Skeletal muscle satellite cell (primary cell): ENCODE data around the gene ANXA3.
"Not testable (repeated sequence)": the region's sequence is repeated elsewhere in the genome, so short reads cannot be mapped to it uniquely, and the experiment has no call there.

ENCODE experiments used
- H3K27me3 ChIP-seq: 2 replicates; pipeline ENCODE4 v1.7.0; 2013; ENCODE audit warnings: low read length; ENCODE audit not compliant: control insufficient read depth, insufficient read depth
- H3K36me3 ChIP-seq: 2 replicates; pipeline ENCODE4 v1.7.0; 2013; ENCODE audit warnings: mild to moderate bottlenecking, control low read depth, low read length; ENCODE audit not compliant: insufficient read depth
- H3K4me1 ChIP-seq: 2 replicates; pipeline ENCODE4 v1.7.0; 2013; ENCODE audit warnings: low read length; ENCODE audit not compliant: control insufficient read depth, insufficient read depth
- H3K4me2 ChIP-seq: 2 replicates; pipeline ENCODE4 v1.7.0; 2013; ENCODE audit warnings: mild to moderate bottlenecking, low read length
- H3K4me3 ChIP-seq: 2 replicates; pipeline ENCODE4 v1.7.0; 2013; ENCODE audit warnings: low read length
- H3K9ac ChIP-seq: 2 replicates; pipeline ENCODE4 v1.7.0; 2013; ENCODE audit warnings: mild to moderate bottlenecking, low read depth, low read length, moderate library complexity
- H3K9me3 ChIP-seq: replicated peaks from 2 replicates; pipeline ENCODE4 v1.7.0; 2013; ENCODE audit warnings: mild to moderate bottlenecking, control low read depth, low read length

Gene ANXA3

GRCh38 chr4:78544678-78545077 lies 6.9 kb upstream of the ANXA3 start:
- peaks cover 28% of the 10 kb centered on the region for H3K4me1 ChIP-seq
- no peaks in the 10 kb centered on the region for H3K9me3 ChIP-seq
- H3K4me3 ChIP-seq, result no peak overlapping the region
- H3K4me2 ChIP-seq, result no peak overlapping the region
- no peaks in the 10 kb centered on the region for H3K27me3 ChIP-seq
- H3K9ac ChIP-seq, result no peak overlapping the region
- no peaks in the 10 kb centered on the region for H3K36me3 ChIP-seq

DNA sequence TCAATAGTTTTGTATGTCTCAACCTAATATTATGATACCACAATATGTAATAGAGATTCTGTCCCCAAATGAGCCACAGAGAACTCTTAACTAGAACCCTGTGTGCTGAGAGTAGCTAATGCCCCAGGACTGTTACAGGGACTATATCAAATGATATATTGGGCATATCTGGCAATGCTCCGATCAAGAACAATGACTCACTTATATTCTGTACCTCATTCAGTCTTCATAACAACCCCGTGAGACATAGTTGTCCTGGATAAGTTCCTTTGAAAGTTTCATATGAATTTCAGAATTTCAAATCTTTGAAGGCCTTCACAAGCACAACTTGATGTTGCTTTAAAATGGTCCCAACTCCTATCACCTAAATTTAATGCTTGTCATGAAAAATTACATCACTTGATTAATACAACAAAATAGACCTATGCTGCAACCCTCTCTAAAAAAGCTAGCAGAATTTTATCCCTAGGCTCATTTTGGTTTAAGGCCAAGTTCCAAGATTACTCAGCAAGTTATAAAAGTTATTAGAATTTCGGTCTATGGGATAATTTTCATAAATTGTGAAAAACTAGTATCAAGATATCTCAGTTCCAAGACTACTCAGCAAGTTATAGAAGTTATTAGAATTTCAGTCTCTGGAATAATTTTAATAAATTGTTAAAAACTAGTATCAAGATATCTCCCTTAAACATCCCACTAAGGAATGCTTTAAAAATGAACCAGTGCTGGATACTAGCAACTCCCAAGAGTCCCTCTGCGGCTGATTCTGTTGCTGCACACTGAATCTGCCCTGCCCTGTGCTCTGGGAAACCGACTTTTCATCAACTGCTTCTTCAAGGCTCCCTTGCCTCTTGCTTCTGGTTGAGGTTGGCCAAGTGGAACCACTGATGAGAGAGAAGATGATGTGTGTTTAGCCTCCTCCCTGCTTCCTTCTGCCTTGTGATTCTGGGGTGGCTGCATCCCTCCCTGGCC lies 6.0 kb upstream of the ANXA3 start:
- no peaks in the 10 kb centered on the region for H3K9me3 ChIP-seq
- H3K4me3 ChIP-seq, result no peak overlapping the region
- no peaks in the 10 kb centered on the region for H3K27me3 ChIP-seq
- H3K9ac ChIP-seq, result no peak overlapping the region
- no peaks in the 10 kb centered on the region for H3K36me3 ChIP-seq
- no peak overlapping the region for H3K4me2 ChIP-seq
- H3K4me1 ChIP-seq, result peaks cover 28% of the 10 kb centered on the region

- not testable (repeated sequence) for H3K9ac ChIP-seq, H3K4me3 ChIP-seq, H3K9me3 ChIP-seq, H3K27me3 ChIP-seq, H3K36me3 ChIP-seq, H3K4me2 ChIP-seq
- peaks cover 27% of the 10 kb centered on the region for H3K4me1 ChIP-seq
Measured at GRCh38 chr4:78547899-78548298, 3.7 kb upstream of the ANXA3 start.

DNA sequence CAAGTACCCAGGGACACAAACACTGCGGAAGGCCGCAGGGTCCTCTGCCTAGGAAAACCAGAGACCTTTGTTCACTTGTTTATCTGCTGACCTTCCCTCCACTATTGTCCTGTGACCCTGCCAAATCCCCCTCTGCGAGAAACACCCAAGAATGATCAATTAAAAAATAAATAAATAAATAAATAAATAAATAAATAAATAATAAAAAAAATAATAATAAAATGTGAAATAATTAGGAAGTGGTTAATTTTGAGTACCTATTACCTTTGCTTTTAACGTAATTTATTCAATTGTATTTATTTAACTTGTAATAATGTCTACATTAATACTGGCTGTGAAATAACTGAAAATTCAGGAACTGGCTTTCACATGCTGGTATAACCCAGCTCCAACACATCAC lies 2.7 kb upstream of the ANXA3 start:
- not testable (repeated sequence) for H3K27me3 ChIP-seq, H3K9me3 ChIP-seq, H3K4me2 ChIP-seq, H3K9ac ChIP-seq, H3K4me3 ChIP-seq, H3K36me3 ChIP-seq
- peaks cover 22% of the 10 kb centered on the region for H3K4me1 ChIP-seq

DNA sequence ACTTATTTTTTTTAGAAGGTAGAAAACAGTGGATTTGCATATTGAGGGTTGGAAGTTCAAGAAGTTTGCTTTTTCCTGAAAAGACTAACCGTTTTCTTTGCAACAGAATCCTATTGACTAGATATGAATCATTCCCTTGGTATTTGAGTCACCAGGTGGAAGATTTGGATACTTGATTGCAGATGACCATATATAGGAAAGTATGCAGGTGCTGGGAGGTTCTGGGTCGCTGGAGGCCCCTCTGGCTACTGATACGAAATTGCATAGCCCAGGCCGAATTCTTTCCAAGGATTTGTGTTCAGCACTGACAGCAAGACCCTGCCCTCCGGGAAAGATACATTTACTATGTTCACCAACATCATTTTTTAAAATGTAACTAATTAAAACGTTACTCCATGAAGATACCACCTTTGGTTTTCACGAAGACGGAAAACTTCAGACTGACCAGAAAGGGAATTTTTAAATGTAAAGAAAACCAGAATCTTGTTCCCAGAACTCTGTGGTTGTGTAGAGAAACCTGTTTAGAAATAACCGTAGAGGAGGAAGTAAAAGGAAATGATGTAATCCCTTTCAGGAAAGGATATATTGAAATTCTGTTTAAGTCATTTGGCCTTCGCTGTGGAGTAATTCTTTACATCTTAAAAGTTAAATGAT lies 946 bp downstream of the ANXA3 start:
- Histone ChIP-seq H3K4me2 (peak overlapping the region; percentile 97), H3K4me3 (no peak overlapping the region), H3K9me3 (no peaks in the 10 kb centered on the region), H3K4me1 (peaks cover 8% of the 10 kb centered on the region), H3K9ac (no peak overlapping the region), H3K27me3 (no peaks in the 10 kb centered on the region), H3K36me3 (no peaks in the 10 kb centered on the region)

DNA sequence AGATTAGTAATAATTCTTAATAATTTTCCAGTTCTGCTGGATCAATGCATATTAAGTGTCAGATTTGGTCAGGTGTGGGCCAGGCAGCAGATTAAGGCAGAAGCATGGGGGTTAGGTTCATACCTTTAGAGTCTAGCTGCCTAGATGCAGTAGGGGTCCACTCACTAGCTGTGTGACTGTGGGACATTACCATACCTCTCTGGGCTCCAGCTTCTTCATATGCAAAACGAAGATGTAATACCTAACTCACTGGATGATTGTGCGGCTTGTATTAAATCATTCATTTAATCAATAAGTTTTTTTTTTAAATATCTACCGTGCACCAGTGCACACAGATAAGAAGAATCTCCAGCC lies 1.4 kb downstream of the ANXA3 start:
- Histone ChIP-seq H3K9me3 (no peaks in the 10 kb centered on the region), H3K4me2 (no peak overlapping the region), H3K9ac (no peak overlapping the region), H3K4me1 (peaks cover 8% of the 10 kb centered on the region), H3K4me3 (no peak overlapping the region), H3K27me3 (no peaks in the 10 kb centered on the region), H3K36me3 (no peaks in the 10 kb centered on the region)

DNA sequence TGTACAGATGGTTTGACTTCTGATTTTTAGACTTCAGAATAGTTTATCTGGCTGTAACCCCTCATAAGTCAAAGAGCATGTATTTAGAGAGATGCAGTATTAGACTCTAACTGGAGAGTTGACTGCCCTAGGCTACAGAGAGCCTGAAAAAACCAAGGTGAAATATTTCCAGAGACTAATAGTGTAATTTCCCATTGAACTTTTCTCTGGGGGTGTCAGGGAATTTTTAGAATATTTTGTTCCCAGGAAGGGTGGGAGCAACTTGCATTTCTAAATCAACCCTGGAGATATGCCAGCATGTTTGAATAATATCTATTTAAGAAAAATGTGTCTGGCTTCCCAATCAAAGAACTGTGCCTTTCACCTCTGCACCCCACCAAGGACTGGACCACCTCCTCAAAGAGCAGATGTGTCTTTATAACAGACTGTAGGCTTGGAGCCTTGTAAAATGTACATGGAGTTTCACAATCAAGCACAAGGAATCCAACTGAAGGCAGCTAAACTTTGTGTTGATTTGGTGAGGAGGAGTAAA lies 2.0 kb downstream of the ANXA3 start:
- Histone ChIP-seq H3K9ac (no peak overlapping the region), H3K4me3 (no peak overlapping the region), H3K27me3 (no peaks in the 10 kb centered on the region), H3K36me3 (no peaks in the 10 kb centered on the region), H3K9me3 (no peaks in the 10 kb centered on the region), H3K4me2 (no peak overlapping the region), H3K4me1 (peaks cover 8% of the 10 kb centered on the region)

DNA sequence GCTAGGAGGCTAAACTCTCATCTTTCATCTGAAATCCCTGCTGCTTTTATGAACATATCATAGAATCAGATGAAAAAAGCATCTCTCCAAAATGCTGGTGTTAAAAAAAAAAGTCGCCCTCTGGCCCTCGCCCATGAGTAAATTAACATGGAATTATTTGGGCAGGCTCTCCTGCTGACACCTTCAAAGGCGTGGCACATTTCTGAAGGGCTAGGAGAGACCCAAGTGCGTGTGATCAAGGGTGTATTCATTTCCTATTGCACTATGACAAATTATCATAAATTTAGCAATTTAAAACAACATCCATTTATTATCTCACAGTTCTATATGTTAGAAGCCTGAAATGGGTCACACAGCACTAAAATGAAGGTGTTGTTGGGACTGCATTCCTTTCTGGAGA lies 5.1 kb downstream of the ANXA3 start:
- H3K4me2 ChIP-seq, result no peak overlapping the region
- no peak overlapping the region for H3K4me3 ChIP-seq
- no peaks in the 10 kb centered on the region for H3K36me3 ChIP-seq
- H3K9me3 ChIP-seq, result no peaks in the 10 kb centered on the region
- no peaks in the 10 kb centered on the region for H3K27me3 ChIP-seq
- peaks cover 25% of the 10 kb centered on the region for H3K4me1 ChIP-seq
- H3K9ac ChIP-seq, result no peak overlapping the region

DNA sequence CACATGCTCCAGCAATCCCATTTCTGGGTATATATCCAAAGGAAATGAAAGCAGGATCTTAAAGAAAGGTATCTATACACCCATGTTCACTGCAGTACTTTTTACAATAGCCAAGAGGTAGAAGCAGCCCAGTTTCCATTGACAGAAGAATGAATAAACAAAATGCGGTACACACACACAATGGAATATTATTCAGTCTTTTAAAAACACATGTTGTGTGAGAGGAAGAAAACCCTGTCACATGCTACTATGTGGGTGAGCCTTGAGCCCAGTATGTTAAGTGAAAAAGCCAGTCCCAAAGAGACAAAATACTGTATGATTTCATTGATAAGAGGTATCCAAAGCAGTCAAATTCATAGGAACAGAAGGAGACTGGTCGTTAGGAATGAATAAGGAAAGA lies 6.3 kb downstream of the ANXA3 start:
- Histone ChIP-seq H3K4me1 (peaks cover 27% of the 10 kb centered on the region), H3K9ac (no peak overlapping the region), H3K36me3 (no peaks in the 10 kb centered on the region), H3K27me3 (no peaks in the 10 kb centered on the region), H3K9me3 (no peaks in the 10 kb centered on the region), H3K4me2 (no peak overlapping the region), H3K4me3 (no peak overlapping the region)

- peaks cover 27% of the 10 kb centered on the region for H3K4me1 ChIP-seq
- no peaks in the 10 kb centered on the region for H3K36me3 ChIP-seq
- H3K27me3 ChIP-seq, result no peaks in the 10 kb centered on the region
- no peak overlapping the region for H3K9ac ChIP-seq
- H3K4me3 ChIP-seq, result no peak overlapping the region
- H3K9me3 ChIP-seq, result no peaks in the 10 kb centered on the region
- H3K4me2 ChIP-seq, result no peak overlapping the region
Measured at GRCh38 chr4:78558410-78558809, 6.8 kb downstream of the ANXA3 start.

- no peak overlapping the region for H3K9ac ChIP-seq
- no peaks in the 10 kb centered on the region for H3K36me3 ChIP-seq
- no peak overlapping the region for H3K4me3 ChIP-seq
- peak overlapping the region; percentile 2 for H3K4me2 ChIP-seq
- H3K4me1 ChIP-seq, result peaks cover 31% of the 10 kb centered on the region
- H3K27me3 ChIP-seq, result no peaks in the 10 kb centered on the region
- no peaks in the 10 kb centered on the region for H3K9me3 ChIP-seq
Measured at GRCh38 chr4:78560296-78560963, 8.9 kb downstream of the ANXA3 start.
